Gastrocnemius medialis (tissue), 4 donors: ENCODE data around the gene GIN1. TPM values are rescaled to one million over a fixed set of nuclear protein-coding genes. Genes with fewer than 3 reads are reported as not detected.

Experiments used
- ATAC-seq, 2 donors: fragments of 150-250 bp; one replicate each; pipeline ENCODE4 v1.9.1; 2016
- DNase-seq, 2 donors: peaks; one replicate each; pipeline ENCODE4 v3.0.0-alpha.2; 2019
- H3K27ac ChIP-seq, 4 donors: fragments of 200-600 bp; sonication (generic); 1 replicate in 1 of 4; 2 replicates in 3 of 4; pipeline ENCODE4 v1.5.1; 2016 to 2018; ENCODE audit warnings: mild to moderate bottlenecking in 2 of 4, moderate library complexity in 1 of 4
- H3K27me3 ChIP-seq, 3 donors: fragments of 200-600 bp; sonication (generic) in 2 of 3; 1 replicate in 1 of 3; 2 replicates in 2 of 3; pipeline versions ENCODE4 v1.5.1 to v1.6.0; 2016 to 2019; ENCODE audit warnings: mild to moderate bottlenecking in 1 of 3, moderate library complexity in 1 of 3
- H3K36me3 ChIP-seq, 2 donors: fragments of 200-600 bp; sonication (generic) in 1 of 2; one replicate each; pipeline ENCODE4 v1.5.1; 2017 to 2018
- H3K4me1 ChIP-seq, 2 donors: fragments of 200-600 bp; sonication (generic) in 1 of 2; one replicate each; pipeline ENCODE4 v1.5.1; 2016 to 2017; ENCODE audit warnings: mild to moderate bottlenecking in 2 of 2
- H3K4me3 ChIP-seq, 4 donors: fragments of 200-600 bp; sonication (generic) in 3 of 4; 1 replicate in 1 of 4; 2 replicates in 3 of 4; pipeline ENCODE4 v1.5.1; 2016 to 2019; ENCODE audit warnings: mild to moderate bottlenecking in 2 of 4
- H3K9me3 ChIP-seq, 3 donors: fragments of 200-600 bp; sonication (generic) in 2 of 3; 1 replicate in 1 of 3; 2 replicates in 2 of 3; pipeline ENCODE4 v1.5.1; 2016 to 2019
- CTCF ChIP-seq, 5 experiments: fragments of 450-650 bp in 3 of 5; fragments of 200-600 bp in 2 of 5; sonication (generic) in 2 of 5; IDR thresholded peaks in 4 of 5; conservative IDR thresholded peaks in 1 of 5; 1 replicate in 4 of 5; 2 replicates in 1 of 5; pipeline ENCODE4 v1.5.1; 2016 to 2019; ENCODE audit warnings: antibody characterized with exemption in 5 of 5, mild to moderate bottlenecking in 3 of 5, moderate library complexity in 3 of 5
- POLR2A ChIP-seq, 2 donors: fragments of 450-650 bp; IDR thresholded peaks; one replicate each; pipeline ENCODE4 v1.6.1; 2017; ENCODE audit warnings: antibody characterized with exemption in 2 of 2, mild to moderate bottlenecking in 2 of 2, moderate library complexity in 2 of 2
- in situ Hi-C, 4 donors: fragments of 200-750 bp; cut with MboI; loops; one replicate each; pipeline versions ENCODE4 v1.15.0 to v1.8.0; 2017; ENCODE audit warnings: low sequenced_read_pairs in 4 of 4
- intact Hi-C: fragments of 100-400 bp; cut with DNase I; formaldehyde crosslinking; loops from one replicate; pipeline ENCODE4 v1.15.1; 2023; ENCODE audit warnings: low total_unique reads
- total RNA-seq, 4 donors: library from RNA; depleted of rRNA; stranded (reverse); fragments of >200 nt; gene quantifications; one replicate each; pipeline versions ENCODE4 v1.1.0 to v1.2.3, GENCODE V29; 2016

GIN1 gene
- total RNA-seq, 4 donors from 2014 or later = 4.6 to 11.2 (median 6.9) TPM

GRCh38 chr5:103133231-103133630 is 13.3 kb upstream of the GIN1 start:
- DNase-seq (no peak), ATAC-seq (no peak)
- Histone ChIP-seq H3K27me3 (no peaks in the 10 kb centered on the region), H3K4me1 (no peaks in the 10 kb centered on the region), H3K36me3 (peaks cover 0 to 4% of the 10 kb centered on the region in 2 donors), H3K27ac (no peak overlapping the region), H3K4me3 (no peak overlapping the region), H3K9me3 (no peaks in the 10 kb centered on the region)
- no peak for TF ChIP-seq POLR2A (IDR thresholded peaks at IDR 0.05)
- no peak for TF ChIP-seq CTCF (IDR thresholded peaks at IDR 0.05 in 4 of 5, conservative IDR thresholded peaks at IDR 0.05 in 1 of 5)
- in situ Hi-C loops = loop anchor here in 2 of 4 donors (25.0 kb wide), 1 partner anchor 446 kb away; no protein-coding TSS in a partner anchor
- intact Hi-C loops = no loop called here

- ATAC-seq = no peak
- in situ Hi-C loops (loop anchor here in 2 of 4 donors (25.0 kb wide), 1 partner anchor 445 kb away; no protein-coding TSS in a partner anchor), intact Hi-C loops (no loop called here)
- DNase-seq = no peak
- peaks cover 0 to 4% of the 10 kb centered on the region in 2 donors for H3K36me3 ChIP-seq
- no peak for TF ChIP-seq POLR2A (IDR thresholded peaks at IDR 0.05)
- TF ChIP-seq CTCF (IDR thresholded peaks at IDR 0.05 in 4 of 5, conservative IDR thresholded peaks at IDR 0.05 in 1 of 5) = no peak
- H3K27me3 ChIP-seq = no peaks in the 10 kb centered on the region
- H3K27ac ChIP-seq = no peak overlapping the region
- no peaks in the 10 kb centered on the region for H3K4me1 ChIP-seq
- no peaks in the 10 kb centered on the region for H3K9me3 ChIP-seq
- H3K4me3 ChIP-seq = no peak overlapping the region
Measured at GRCh38 chr5:103132684-103133083, 12.7 kb upstream of the GIN1 start.

GRCh38 chr5:103128202-103128601 is 8.3 kb upstream of the GIN1 start:
- intact Hi-C loops = no loop called here
- DNase-seq (no peak), ATAC-seq (no peak)
- H3K9me3 ChIP-seq = no peaks in the 10 kb centered on the region
- no peaks in the 10 kb centered on the region for H3K4me1 ChIP-seq
- in situ Hi-C loops = loop anchor here in 2 of 4 donors (25.0 kb wide), 1 partner anchor 441 kb away; no protein-coding TSS in a partner anchor
- H3K27ac ChIP-seq = no peak overlapping the region
- TF ChIP-seq POLR2A (IDR thresholded peaks at IDR 0.05) = no peak
- no peak for TF ChIP-seq CTCF (IDR thresholded peaks at IDR 0.05 in 4 of 5, conservative IDR thresholded peaks at IDR 0.05 in 1 of 5)
- no peak overlapping the region for H3K4me3 ChIP-seq
- no peaks in the 10 kb centered on the region for H3K36me3 ChIP-seq
- H3K27me3 ChIP-seq = no peaks in the 10 kb centered on the region

GRCh38 chr5:103127292-103127817 is 7.4 kb upstream of the GIN1 start:
- intact Hi-C loops = no loop called here
- in situ Hi-C loops = loop anchor here in 2 of 4 donors (25.0 kb wide), 1 partner anchor 440 kb away; no protein-coding TSS in a partner anchor
- H3K4me1 ChIP-seq = no peaks in the 10 kb centered on the region
- no peak overlapping the region for H3K27ac ChIP-seq
- H3K4me3 ChIP-seq = no peak overlapping the region
- no peak for DNase-seq
- H3K36me3 ChIP-seq = no peaks in the 10 kb centered on the region
- no peaks in the 10 kb centered on the region for H3K27me3 ChIP-seq
- no peak for TF ChIP-seq CTCF (IDR thresholded peaks at IDR 0.05 in 4 of 5, conservative IDR thresholded peaks at IDR 0.05 in 1 of 5)
- no peak for TF ChIP-seq POLR2A (IDR thresholded peaks at IDR 0.05)
- no peaks in the 10 kb centered on the region for H3K9me3 ChIP-seq
- no peak for ATAC-seq
